NT2/D1 (cell line): ENCODE data around the gene CFAP43.

Experiments used
- YY1 ChIP-seq: IDR thresholded peaks from 2 replicates; pipeline ENCODE4 v1.6.1; 2011; ENCODE audit not compliant: insufficient read length, insufficient read depth
- ZNF274 ChIP-seq: IDR thresholded peaks from 2 replicates; pipeline ENCODE4 v1.6.1; 2011; ENCODE audit warnings: mild to moderate bottlenecking, low read depth, low read length

DNA sequence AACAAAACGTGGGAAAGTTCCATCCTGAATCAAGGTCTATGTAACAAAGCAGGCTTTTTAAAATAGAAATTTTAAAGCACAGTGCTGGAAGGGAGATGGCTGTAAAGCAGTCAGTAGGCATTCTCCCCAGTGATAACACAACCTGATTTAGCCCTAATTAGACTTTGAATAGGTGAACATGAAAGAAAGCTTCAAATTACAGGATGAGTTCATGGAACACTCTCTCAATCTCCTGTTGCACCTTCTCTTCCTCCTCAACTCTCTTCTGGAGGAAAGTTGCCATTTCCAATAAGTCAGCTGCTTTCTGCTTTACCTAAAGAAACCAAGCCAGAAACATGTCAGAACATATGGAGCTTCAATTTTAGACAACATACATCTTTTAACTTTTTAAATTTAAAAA lies 90.1 kb downstream of the CFAP43 start:
- TF ChIP-seq ZNF274 (no peak), YY1 (no peak)
